HEK293 (cell line): ENCODE measurements around the gene ENGASE.

Experiments used
- CTCF ChIA-PET: fragments of 350-600 bp; formaldehyde crosslinking; extraction: SDS; loops from one replicate; lab custom pipeline; 2021; ENCODE audit warnings: antibody characterized with exemption; lab: Yijun Ruan, JAX
- POLR2A ChIA-PET: fragments of 300-600 bp; formaldehyde crosslinking; extraction: SDS; loops from one replicate; lab custom pipeline; 2020; ENCODE audit warnings: antibody characterized with exemption, inconsistent platforms; lab: Yijun Ruan, JAX
- H3K27ac ChIP-seq: fragments of 200-500 bp; sonication (Bioruptor generic); 2 replicates; pipeline ENCODE4 v1.5.1; 2014; ENCODE audit warnings: low read depth, low read length, control low read depth, inconsistent platforms; ENCODE audit errors: extremely low read depth
- H3K36me3 ChIP-seq, 2 experiments: fragments of 200-500 bp in 1 of 2; sonication (Bioruptor generic) in 1 of 2; 1 replicate in 1 of 2; 2 replicates in 1 of 2; pipeline ENCODE4 v1.5.1; 2014 to 2017; ENCODE audit warnings: inconsistent platforms in 2 of 2, low read length in 2 of 2; ENCODE audit not compliant: control insufficient read depth in 2 of 2, insufficient read depth in 1 of 2
- H3K4me1 ChIP-seq: fragments of 200-500 bp; sonication (Bioruptor generic); 2 replicates; pipeline ENCODE4 v1.5.1; 2014; ENCODE audit warnings: mild to moderate bottlenecking, low read length, inconsistent platforms; ENCODE audit not compliant: control insufficient read depth, insufficient read depth
- H3K4me3 ChIP-seq: 2 replicates; pipeline ENCODE4 v1.5.1; 2011; ENCODE audit warnings: low read depth, mild to moderate bottlenecking, control low read depth, low read length, moderate library complexity
- H3K9me3 ChIP-seq: fragments of 200-500 bp; sonication (Bioruptor generic); 2 replicates; pipeline ENCODE4 v1.5.1; 2014; ENCODE audit warnings: low read depth, low read length, inconsistent platforms; ENCODE audit not compliant: control insufficient read depth, insufficient read depth
- EGR2 ChIP-seq: fragments of 450-650 bp; formaldehyde crosslinking; IDR thresholded peaks from 2 replicates; pipeline ENCODE4 v1.5.1; 2016; ENCODE audit warnings: low read depth, missing biosample characterization, missing genetic modification characterization
- ZFHX2 ChIP-seq: fragments of 450-650 bp; formaldehyde crosslinking; conservative IDR thresholded peaks from 2 replicates; pipeline ENCODE4 v1.5.1; 2016; ENCODE audit warnings: missing biosample characterization, missing genetic modification characterization
- ZFP3 ChIP-seq: fragments of 450-650 bp; formaldehyde crosslinking; IDR thresholded peaks from 2 replicates; pipeline ENCODE4 v1.5.1; 2016; ENCODE audit warnings: low read depth, missing biosample characterization, missing genetic modification characterization
- ZIC2 ChIP-seq: fragments of 450-650 bp; formaldehyde crosslinking; IDR thresholded peaks from 2 replicates; pipeline ENCODE4 v1.5.1; 2016; ENCODE audit warnings: missing biosample characterization, missing genetic modification characterization
- ZNF133 ChIP-seq: fragments of 450-650 bp; formaldehyde crosslinking; IDR thresholded peaks from 2 replicates; pipeline ENCODE4 v1.5.1; 2016; ENCODE audit warnings: missing biosample characterization, missing genetic modification characterization
- ZNF16 ChIP-seq: fragments of 450-650 bp; formaldehyde crosslinking; IDR thresholded peaks from 2 replicates; pipeline ENCODE4 v1.5.1; 2016; ENCODE audit warnings: low read depth, missing biosample characterization, missing genetic modification characterization
- ZNF529 ChIP-seq: fragments of 450-650 bp; formaldehyde crosslinking; IDR thresholded peaks from 2 replicates; pipeline ENCODE4 v1.5.1; 2017; ENCODE audit warnings: missing genetic modification characterization, missing biosample characterization; ENCODE audit not compliant: insufficient replicate concordance
- ZNF560 ChIP-seq: fragments of 450-650 bp; formaldehyde crosslinking; IDR thresholded peaks from 2 replicates; pipeline ENCODE4 v1.5.1; 2017; ENCODE audit warnings: missing biosample characterization, missing genetic modification characterization, borderline replicate concordance
- ZNF596 ChIP-seq: fragments of 450-650 bp; IDR thresholded peaks from 2 replicates; pipeline ENCODE4 v1.5.0; 2018; ENCODE audit warnings: missing biosample characterization, mild to moderate bottlenecking, missing genetic modification characterization, moderate library complexity
- ZNF610 ChIP-seq: fragments of 450-650 bp; formaldehyde crosslinking; IDR thresholded peaks from 2 replicates; pipeline ENCODE4 v1.5.1; 2016; ENCODE audit warnings: missing biosample characterization, missing genetic modification characterization, borderline replicate concordance
- ZNF664 ChIP-seq: fragments of 450-650 bp; formaldehyde crosslinking; IDR thresholded peaks from 2 replicates; pipeline ENCODE4 v1.5.1; 2016; ENCODE audit warnings: missing biosample characterization, missing genetic modification characterization
- ZNF747 ChIP-seq: fragments of 450-650 bp; formaldehyde crosslinking; IDR thresholded peaks from 2 replicates; pipeline ENCODE4 v1.5.1; 2016; ENCODE audit warnings: missing biosample characterization, missing genetic modification characterization
- ZSCAN16 ChIP-seq: fragments of 450-650 bp; formaldehyde crosslinking; IDR thresholded peaks from 2 replicates; pipeline ENCODE4 v1.5.1; 2016; ENCODE audit warnings: missing biosample characterization, missing genetic modification characterization
- ZSCAN30 ChIP-seq: fragments of 450-650 bp; IDR thresholded peaks from 2 replicates; pipeline ENCODE4 v1.5.1; 2018; ENCODE audit warnings: missing biosample characterization, mild to moderate bottlenecking, missing genetic modification characterization, moderate library complexity

ENGASE gene

DNA sequence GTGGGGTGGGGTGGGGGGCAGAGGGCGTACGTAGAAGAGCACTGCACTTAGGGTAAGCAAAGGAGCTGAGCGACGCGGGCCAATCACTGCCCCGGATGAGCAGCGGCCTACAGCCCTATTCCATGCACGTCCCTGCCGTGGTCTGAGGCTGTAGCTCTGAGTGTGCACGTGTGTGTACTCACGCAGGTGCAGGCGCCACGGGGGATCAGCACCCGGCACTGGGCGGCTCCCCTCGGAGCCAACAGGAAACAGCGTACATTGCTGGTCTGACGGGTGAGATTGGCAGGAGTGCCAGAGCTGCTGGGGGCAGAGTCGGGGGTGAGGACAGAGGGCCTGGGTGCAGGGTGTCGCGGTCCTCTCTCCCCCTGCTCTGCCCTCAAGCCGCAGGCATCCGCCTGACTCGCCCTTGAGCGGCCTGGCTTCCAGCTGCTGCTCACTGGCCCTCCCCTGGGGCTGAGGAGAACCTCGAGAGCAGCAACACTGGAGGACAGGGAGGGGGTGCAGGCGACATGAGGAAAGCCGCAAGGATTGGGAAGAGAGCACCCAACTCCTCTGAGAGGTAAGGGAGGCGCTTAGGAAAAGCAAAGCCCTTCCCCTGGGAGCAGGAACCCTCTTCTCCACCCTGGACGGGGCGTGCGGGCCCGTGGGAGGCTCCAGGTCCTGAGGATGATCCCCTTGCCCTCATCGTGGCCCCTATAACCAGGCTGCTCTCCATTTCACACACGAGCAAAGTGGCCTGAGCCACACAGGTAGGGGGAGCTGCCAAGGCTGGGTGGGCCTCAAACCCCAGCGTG lies 57.8 kb downstream of the ENGASE start:
- Histone ChIP-seq H3K4me1 (no peaks in the 10 kb centered on the region), H3K4me3 (no peak overlapping the region), H3K36me3 (no peaks in the 10 kb centered on the region), H3K27ac (no peak overlapping the region), H3K9me3 (no peaks in the 10 kb centered on the region)
- POLR2A ChIA-PET, result no interaction called here
- CTCF ChIA-PET, result interaction anchor here (0.6 to 1.7 kb wide), 7 partner anchors 8 to 260 kb away, joined by 3 to 6 read pairs (median 3); no protein-coding TSS in a partner anchor
- TF ChIP-seq ZNF610 (tag by site-specific recombination), result no peak
- TF ChIP-seq ZIC2, result peak; percentile 25; the same call in 1 of the 2 replicates

DNA sequence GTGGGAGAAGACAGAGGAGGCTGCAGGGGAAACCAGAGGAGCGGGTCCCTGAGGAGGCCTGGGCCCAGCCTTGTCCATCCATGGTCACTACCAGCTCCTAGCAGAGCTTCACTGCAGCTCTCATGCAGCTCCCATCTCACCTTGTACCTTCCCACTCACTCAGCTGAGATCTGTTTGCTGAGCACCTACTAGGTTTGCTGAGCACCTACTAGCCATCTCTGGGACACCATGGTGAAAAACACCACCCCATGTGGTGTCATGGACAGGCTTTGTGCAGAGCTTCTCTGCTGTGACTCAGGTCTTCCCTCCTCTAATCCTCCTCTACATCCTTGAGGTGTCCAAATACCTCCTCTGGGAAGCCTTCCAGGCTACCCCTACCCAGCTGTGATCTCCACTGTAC lies 58.6 kb downstream of the ENGASE start:
- Histone ChIP-seq H3K9me3 (no peaks in the 10 kb centered on the region), H3K27ac (no peak overlapping the region), H3K4me3 (no peak overlapping the region), H3K36me3 (no peaks in the 10 kb centered on the region), H3K4me1 (no peaks in the 10 kb centered on the region)
- ChIA-PET POLR2A (interaction anchor here (0.9 kb wide), 1 partner anchor 18 kb away, joined by 3 read pairs; no protein-coding TSS in a partner anchor), CTCF (interaction anchor here (0.6 to 1.7 kb wide), 5 partner anchors 8 to 259 kb away, joined by 3 to 6 read pairs (median 3); no protein-coding TSS in a partner anchor)
- TF ChIP-seq ZNF664 (tag by site-specific recombination) (peak; percentile 92), ZSCAN16 (tag by site-specific recombination) (peak; percentile 100), ZNF747 (tag by site-specific recombination) (no peak)

DNA sequence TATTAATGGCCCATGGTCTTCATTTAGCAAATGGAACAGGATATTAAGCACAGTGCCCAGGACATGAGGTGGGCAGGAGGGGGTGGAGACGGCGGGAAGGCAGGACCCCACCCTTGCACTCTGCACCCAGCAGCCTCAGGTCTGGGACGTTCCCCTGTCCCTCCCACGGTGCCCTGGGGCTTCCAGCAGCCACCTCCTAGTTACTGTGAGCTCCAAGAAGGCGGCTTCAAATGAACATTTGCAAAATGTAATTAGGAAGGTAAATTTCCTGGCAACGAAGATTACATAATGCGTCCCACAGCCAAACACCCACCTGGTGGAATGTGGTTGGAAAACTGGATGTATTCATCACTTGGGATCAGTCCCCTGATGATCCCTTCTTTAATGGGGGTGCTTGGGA lies 59.4 kb downstream of the ENGASE start:
- Histone ChIP-seq H3K9me3 (no peaks in the 10 kb centered on the region), H3K36me3 (no peaks in the 10 kb centered on the region), H3K27ac (no peak overlapping the region), H3K4me1 (no peaks in the 10 kb centered on the region), H3K4me3 (no peak overlapping the region)
- POLR2A ChIA-PET, result interaction anchor here (0.9 kb wide), 1 partner anchor 19 kb away, joined by 3 read pairs; no protein-coding TSS in a partner anchor
- TF ChIP-seq ZFHX2 (peak; percentile 26; the same call in 1 of the 2 replicates), ZFP3 (tag by site-specific recombination) (no peak), ZNF560 (tag by site-specific recombination) (no peak), EGR2 (tag by site-specific recombination) (peak; percentile 41)
- TF ChIP-seq, all 188 proteins: peak for 2
- CTCF ChIA-PET, result interaction anchor here (0.6 to 1.7 kb wide), 2 partner anchors 46 to 76 kb away, joined by 3 to 6 read pairs; no protein-coding TSS in a partner anchor

DNA sequence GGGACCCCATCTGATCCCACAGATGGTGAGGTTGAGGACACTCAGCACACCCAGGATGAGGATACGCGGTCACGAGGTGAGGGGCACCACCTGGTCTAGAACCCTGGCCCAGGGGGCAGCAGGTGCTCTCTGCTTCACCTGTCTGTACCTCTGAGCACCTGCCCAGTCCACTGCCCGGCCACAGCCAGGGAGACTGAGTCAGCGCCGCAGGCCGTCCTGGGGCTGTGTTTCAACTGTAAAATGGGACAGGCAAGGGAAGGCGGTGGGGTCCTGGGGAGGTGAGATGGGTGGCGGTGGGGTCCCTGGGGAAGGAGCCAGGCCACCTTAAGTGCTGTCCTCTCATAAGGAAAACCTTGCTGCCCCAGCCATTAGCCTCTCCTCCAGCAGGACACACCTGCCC lies 60.4 kb downstream of the ENGASE start:
- H3K36me3 ChIP-seq, result no peaks in the 10 kb centered on the region
- CTCF ChIA-PET, result no interaction called here
- no peaks in the 10 kb centered on the region for H3K9me3 ChIP-seq
- POLR2A ChIA-PET, result no interaction called here
- no peak overlapping the region for H3K27ac ChIP-seq
- no peak overlapping the region for H3K4me3 ChIP-seq
- TF ChIP-seq ZNF596 (tag by site-specific recombination), result no peak
- TF ChIP-seq ZNF16, result no peak
- TF ChIP-seq ZNF133, result no peak
- no peak for TF ChIP-seq ZNF529 (tag by site-specific recombination)
- TF ChIP-seq ZSCAN30 (tag by site-specific recombination), result no peak
- H3K4me1 ChIP-seq, result no peaks in the 10 kb centered on the region
